Measurements from ENCODE around the gene CASQ2.

GRCh38 chr1:115719285-115719684, 49.2 kb downstream of the CASQ2 start:
- no peak for TF ChIP-seq CTCF (IDR thresholded peaks at IDR 0.05)
- no peak for TF ChIP-seq POLR2A (IDR thresholded peaks at IDR 0.05)
